ENCODE data around the gene SND1.

Gene SND1

GRCh38 chr7:128073671-128074310 lies 421.8 kb downstream of the SND1 start:
- Mint-ChIP-seq H3K36me3 (ENCODE audit: low read depth) (peaks cover 3% of the 10 kb centered on the region), H3K9me3 (no peaks in the 10 kb centered on the region), H3K27ac (no peak overlapping the region), H3K27me3 (ENCODE audit: low read depth) (no peaks in the 10 kb centered on the region), H3K4me1 (ENCODE audit: low read depth) (peaks cover 7% of the 10 kb centered on the region), H3K4me3 (no peak overlapping the region)
- DNase-seq (ENCODE audit: low spot score), result no peak

GRCh38 chr7:128074336-128074735 lies 422.3 kb downstream of the SND1 start:
- Mint-ChIP-seq H3K4me1 (ENCODE audit: low read depth) (peaks cover 7% of the 10 kb centered on the region), H3K27ac (no peak overlapping the region), H3K27me3 (ENCODE audit: low read depth) (no peaks in the 10 kb centered on the region), H3K36me3 (ENCODE audit: low read depth) (peaks cover 3% of the 10 kb centered on the region), H3K9me3 (no peaks in the 10 kb centered on the region), H3K4me3 (no peak overlapping the region)
- DNase-seq (ENCODE audit: low spot score), result no peak

GRCh38 chr7:128074736-128075135 lies 422.7 kb downstream of the SND1 start:
- peaks cover 3% of the 10 kb centered on the region for H3K36me3 Mint-ChIP-seq (ENCODE audit: low read depth)
- DNase-seq (ENCODE audit: low spot score), result no peak
- peaks cover 7% of the 10 kb centered on the region for H3K4me1 Mint-ChIP-seq (ENCODE audit: low read depth)
- no peak overlapping the region for H3K27ac Mint-ChIP-seq
- H3K27me3 Mint-ChIP-seq (ENCODE audit: low read depth), result no peaks in the 10 kb centered on the region
- no peak overlapping the region for H3K4me3 Mint-ChIP-seq
- H3K9me3 Mint-ChIP-seq, result no peaks in the 10 kb centered on the region

GRCh38 chr7:128075242-128076095 lies 423.5 kb downstream of the SND1 start:
- no peaks in the 10 kb centered on the region for H3K9me3 Mint-ChIP-seq
- no peak overlapping the region for H3K4me3 Mint-ChIP-seq
- no peak overlapping the region for H3K27ac Mint-ChIP-seq
- H3K4me1 Mint-ChIP-seq (ENCODE audit: low read depth), result peaks cover 7% of the 10 kb centered on the region
- H3K36me3 Mint-ChIP-seq (ENCODE audit: low read depth), result peaks cover 6% of the 10 kb centered on the region
- DNase-seq (ENCODE audit: low spot score), result no peak
- no peaks in the 10 kb centered on the region for H3K27me3 Mint-ChIP-seq (ENCODE audit: low read depth)

- H3K27ac Mint-ChIP-seq, result no peak overlapping the region
- peaks cover 2% of the 10 kb centered on the region for H3K4me1 Mint-ChIP-seq (ENCODE audit: low read depth)
- H3K27me3 Mint-ChIP-seq (ENCODE audit: low read depth), result no peaks in the 10 kb centered on the region
- peaks cover 6% of the 10 kb centered on the region for H3K36me3 Mint-ChIP-seq (ENCODE audit: low read depth)
- H3K9me3 Mint-ChIP-seq, result no peaks in the 10 kb centered on the region
- H3K4me3 Mint-ChIP-seq, result no peak overlapping the region
- no peak for DNase-seq (ENCODE audit: low spot score)
Measured at GRCh38 chr7:128076196-128076795, 424.3 kb downstream of the SND1 start.

- Mint-ChIP-seq H3K4me3 (no peak overlapping the region), H3K36me3 (ENCODE audit: low read depth) (peaks cover 6% of the 10 kb centered on the region), H3K9me3 (no peaks in the 10 kb centered on the region)
Measured at GRCh38 chr7:128076796-128077271, 424.8 kb downstream of the SND1 start.

GRCh38 chr7:128078309-128078708 lies 426.3 kb downstream of the SND1 start:
- no peaks in the 10 kb centered on the region for H3K4me1 Mint-ChIP-seq (ENCODE audit: low read depth)
- H3K27ac Mint-ChIP-seq, result no peak overlapping the region
- no peaks in the 10 kb centered on the region for H3K27me3 Mint-ChIP-seq (ENCODE audit: low read depth)
- no peaks in the 10 kb centered on the region for H3K9me3 Mint-ChIP-seq
- peaks cover 9% of the 10 kb centered on the region for H3K36me3 Mint-ChIP-seq (ENCODE audit: low read depth)
- no peak overlapping the region for H3K4me3 Mint-ChIP-seq
- DNase-seq (ENCODE audit: low spot score), result no peak

More at GRCh38 chr7:128076796-128077271, 424.8 kb downstream of the SND1 start:
- Mint-ChIP-seq H3K27me3 (ENCODE audit: low read depth) (no peaks in the 10 kb centered on the region), H3K4me1 (ENCODE audit: low read depth) (no peaks in the 10 kb centered on the region), H3K27ac (no peak overlapping the region)
- DNase-seq (ENCODE audit: low spot score), result no peak

GRCh38 chr7:128080169-128080568 lies 428.2 kb downstream of the SND1 start:
- no peak for DNase-seq (ENCODE audit: low spot score)
- Mint-ChIP-seq H3K27ac (no peak overlapping the region), H3K4me3 (no peak overlapping the region), H3K4me1 (ENCODE audit: low read depth) (no peaks in the 10 kb centered on the region), H3K36me3 (ENCODE audit: low read depth) (peaks cover 6% of the 10 kb centered on the region), H3K9me3 (no peaks in the 10 kb centered on the region), H3K27me3 (ENCODE audit: low read depth) (no peaks in the 10 kb centered on the region)

GRCh38 chr7:128081351-128081750 lies 429.4 kb downstream of the SND1 start:
- no peak for DNase-seq (ENCODE audit: low spot score)
- Mint-ChIP-seq H3K36me3 (ENCODE audit: low read depth) (peaks cover 8% of the 10 kb centered on the region), H3K4me1 (ENCODE audit: low read depth) (no peaks in the 10 kb centered on the region), H3K4me3 (no peak overlapping the region), H3K27ac (no peak overlapping the region), H3K9me3 (no peaks in the 10 kb centered on the region), H3K27me3 (ENCODE audit: low read depth) (no peaks in the 10 kb centered on the region)

GRCh38 chr7:128081808-128082207 lies 429.8 kb downstream of the SND1 start:
- no peak for DNase-seq (ENCODE audit: low spot score)
- Mint-ChIP-seq H3K36me3 (ENCODE audit: low read depth) (peaks cover 9% of the 10 kb centered on the region), H3K27me3 (ENCODE audit: low read depth) (no peaks in the 10 kb centered on the region), H3K9me3 (no peaks in the 10 kb centered on the region), H3K27ac (no peak overlapping the region), H3K4me3 (no peak overlapping the region), H3K4me1 (ENCODE audit: low read depth) (no peaks in the 10 kb centered on the region)

- no peaks in the 10 kb centered on the region for H3K27me3 Mint-ChIP-seq (ENCODE audit: low read depth)
- H3K27ac Mint-ChIP-seq, result no peak overlapping the region
- H3K4me3 Mint-ChIP-seq, result no peak overlapping the region
- peaks cover 15% of the 10 kb centered on the region for H3K36me3 Mint-ChIP-seq (ENCODE audit: low read depth)
- no peaks in the 10 kb centered on the region for H3K4me1 Mint-ChIP-seq (ENCODE audit: low read depth)
- DNase-seq (ENCODE audit: low spot score), result no peak
- no peaks in the 10 kb centered on the region for H3K9me3 Mint-ChIP-seq
Measured at GRCh38 chr7:128082431-128082830, 430.4 kb downstream of the SND1 start.

- no peaks in the 10 kb centered on the region for H3K9me3 Mint-ChIP-seq
- H3K27ac Mint-ChIP-seq, result no peak overlapping the region
- H3K4me3 Mint-ChIP-seq, result no peak overlapping the region
- H3K27me3 Mint-ChIP-seq (ENCODE audit: low read depth), result no peaks in the 10 kb centered on the region
- H3K4me1 Mint-ChIP-seq (ENCODE audit: low read depth), result no peaks in the 10 kb centered on the region
- DNase-seq (ENCODE audit: low spot score), result no peak
- peaks cover 24% of the 10 kb centered on the region for H3K36me3 Mint-ChIP-seq (ENCODE audit: low read depth)
Measured at GRCh38 chr7:128084896-128085608, 433.1 kb downstream of the SND1 start.

- H3K36me3 Mint-ChIP-seq (ENCODE audit: low read depth), result peaks cover 35% of the 10 kb centered on the region
- H3K27ac Mint-ChIP-seq, result peak overlapping the region; percentile 17
- no peaks in the 10 kb centered on the region for H3K4me1 Mint-ChIP-seq (ENCODE audit: low read depth)
Measured at GRCh38 chr7:128090492-128090891, 438.5 kb downstream of the SND1 start.

GRCh38 chr7:128091106-128091505 lies 439.1 kb downstream of the SND1 start:
- Mint-ChIP-seq H3K36me3 (ENCODE audit: low read depth) (peaks cover 39% of the 10 kb centered on the region), H3K27ac (no peak overlapping the region), H3K27me3 (ENCODE audit: low read depth) (no peaks in the 10 kb centered on the region), H3K9me3 (no peaks in the 10 kb centered on the region), H3K4me1 (ENCODE audit: low read depth) (no peaks in the 10 kb centered on the region), H3K4me3 (no peak overlapping the region)
- DNase-seq (ENCODE audit: low spot score), result no peak

More at GRCh38 chr7:128090492-128090891, 438.5 kb downstream of the SND1 start:
- no peaks in the 10 kb centered on the region for H3K27me3 Mint-ChIP-seq (ENCODE audit: low read depth)
- DNase-seq (ENCODE audit: low spot score), result no peak
- no peak overlapping the region for H3K4me3 Mint-ChIP-seq
- no peaks in the 10 kb centered on the region for H3K9me3 Mint-ChIP-seq
